HG03280 (cell line): ENCODE results near the gene IL32.
A peak's percentile ranks its signal among the peaks of the same experiment; 100 is the strongest.

Experiments used
- ATAC-seq: cut with Tn5 transposase; IDR thresholded peaks from one replicate; pipeline ENCODE4 v1.9.1; 2021; ENCODE audit warnings: mild to moderate bottlenecking, moderate library complexity; ENCODE audit not compliant: unreplicated experiment

IL32 gene

GRCh38 chr16:3065069-3065741 lies at the start of gene IL32:
Gene IL32 (plus strand): TSS chr16:3065640. CDS start chr16:3065812, 172 bp downstream.
- ATAC-seq = no peak

DNA sequence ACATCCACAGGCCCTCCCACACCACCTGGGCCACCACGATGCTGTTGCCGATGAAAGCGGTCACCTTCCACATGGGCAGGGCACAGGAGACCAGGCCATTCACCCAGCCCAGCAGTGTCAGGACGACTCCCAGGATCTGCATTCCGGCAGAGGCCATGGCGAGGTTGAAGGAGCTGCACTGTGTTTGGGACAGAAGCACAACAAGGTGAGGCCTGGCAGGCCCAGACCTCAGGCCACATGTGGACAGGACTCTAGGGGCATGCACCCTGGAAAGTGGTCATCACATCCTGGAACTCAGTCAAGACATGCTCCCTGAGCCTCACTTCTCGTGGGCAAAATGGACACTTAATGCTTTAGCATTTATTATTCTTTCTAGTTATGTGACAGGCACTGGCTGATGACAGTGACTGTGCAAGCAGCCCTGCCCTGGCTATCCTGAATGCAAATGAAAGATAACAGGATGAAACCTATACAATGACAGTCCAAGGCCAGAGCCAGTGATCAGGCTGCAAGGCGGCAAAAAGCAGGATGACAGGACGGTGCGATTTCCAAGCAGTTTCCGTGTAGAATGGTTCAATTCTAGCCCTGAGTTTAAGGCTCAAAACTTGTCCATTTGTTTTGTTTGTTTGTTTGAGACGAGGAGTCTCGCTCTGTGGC lies 49.4 kb upstream of the IL32 start:
- ATAC-seq = no peak

DNA sequence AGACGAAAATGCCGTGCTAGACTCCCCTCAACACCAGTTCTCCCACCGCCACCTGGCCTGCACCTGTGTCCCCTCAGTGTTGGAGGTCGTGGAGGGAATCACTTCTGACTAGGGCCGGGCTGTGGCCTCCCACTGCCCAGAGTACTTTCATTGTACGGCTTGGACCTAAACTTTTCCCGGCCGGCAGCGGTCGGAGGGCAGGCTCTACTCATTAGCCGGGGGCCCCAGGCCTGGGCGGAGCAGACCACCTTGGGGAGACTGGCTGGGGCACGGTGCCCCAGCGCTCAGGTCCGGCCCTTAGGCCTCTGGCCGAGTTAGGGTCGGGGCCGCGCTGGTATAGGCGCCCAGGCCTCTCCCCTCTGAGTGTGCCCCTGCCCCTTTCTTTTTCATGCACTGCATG lies 48.1 kb upstream of the IL32 start:
- ATAC-seq = no peak

DNA sequence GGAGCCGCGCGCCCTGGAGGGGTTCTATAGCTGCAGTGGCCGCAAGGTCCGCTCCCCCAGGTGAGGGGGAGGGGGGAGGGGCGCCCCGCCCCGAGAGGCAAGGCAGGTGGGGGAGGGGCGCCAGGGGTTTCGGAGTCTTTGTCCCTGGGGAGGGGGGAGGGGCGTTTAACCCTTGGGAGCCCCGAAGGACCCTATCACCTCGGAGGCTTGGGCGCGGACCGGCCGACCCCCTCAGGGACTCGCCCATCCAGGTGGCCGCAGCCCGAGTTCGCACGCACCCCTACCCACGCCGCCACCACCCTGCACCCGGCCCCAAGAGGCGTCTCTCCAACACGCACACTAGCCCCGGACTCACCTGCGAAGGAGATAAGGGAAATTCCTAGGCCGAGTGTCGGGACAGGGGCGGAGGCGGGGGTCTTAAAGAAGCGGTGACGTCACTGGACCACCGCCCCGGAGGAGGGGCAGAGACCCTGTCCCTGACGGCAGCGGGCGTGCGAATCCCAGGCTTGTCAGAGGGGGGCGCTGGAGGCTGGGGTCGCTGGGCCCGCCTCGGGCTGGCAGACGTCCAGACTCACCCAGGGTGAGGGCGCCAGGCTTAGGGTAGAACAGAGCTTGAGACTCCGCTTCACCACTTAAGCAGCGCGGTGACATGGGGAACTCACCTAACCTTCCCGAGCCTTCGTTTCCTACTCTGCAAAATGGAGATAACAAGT lies 47.5 kb upstream of the IL32 start, which contains the start of gene CLDN6:
TSS of gene CLDN6 (minus strand) at position 390 of the 713 bp plus-strand sequence. CDS start 2,162 bp downstream, outside the sequence.
- ATAC-seq = no peak

GRCh38 chr16:3019594-3020246 lies 45.7 kb upstream of the IL32 start:
- no peak for ATAC-seq

- peak; percentile 34 for ATAC-seq
These were observed 45.2 kb upstream of the IL32 start, which contains the start of gene TNFRSF12A for GRCh38 chr16:3020247-3020603. Gene TNFRSF12A (plus strand): TSS chr16:3020368. CDS start chr16:3020398, 30 bp downstream.

- ATAC-seq = no peak
These were observed 44.6 kb upstream of the IL32 start for GRCh38 chr16:3020604-3021448.

GRCh38 chr16:3021449-3022207 lies 43.8 kb upstream of the IL32 start:
- ATAC-seq = no peak

- no peak for ATAC-seq
These were observed 43.2 kb upstream of the IL32 start for GRCh38 chr16:3022208-3022683.

GRCh38 chr16:3022684-3023414 lies 42.6 kb upstream of the IL32 start:
- ATAC-seq = no peak

GRCh38 chr16:3023415-3023668 lies 42.1 kb upstream of the IL32 start:
- ATAC-seq = no peak

- ATAC-seq = peak; percentile 77
These were observed 41.6 kb upstream of the IL32 start, which contains the start of the genes HCFC1R1 and THOC6 for GRCh38 chr16:3023669-3024478. Gene HCFC1R1 (minus strand): TSS chr16:3023942. CDS start chr16:3023941, 1 bp downstream. Gene THOC6 (plus strand): TSS chr16:3024035. CDS start chr16:3024327, 292 bp downstream.

DNA sequence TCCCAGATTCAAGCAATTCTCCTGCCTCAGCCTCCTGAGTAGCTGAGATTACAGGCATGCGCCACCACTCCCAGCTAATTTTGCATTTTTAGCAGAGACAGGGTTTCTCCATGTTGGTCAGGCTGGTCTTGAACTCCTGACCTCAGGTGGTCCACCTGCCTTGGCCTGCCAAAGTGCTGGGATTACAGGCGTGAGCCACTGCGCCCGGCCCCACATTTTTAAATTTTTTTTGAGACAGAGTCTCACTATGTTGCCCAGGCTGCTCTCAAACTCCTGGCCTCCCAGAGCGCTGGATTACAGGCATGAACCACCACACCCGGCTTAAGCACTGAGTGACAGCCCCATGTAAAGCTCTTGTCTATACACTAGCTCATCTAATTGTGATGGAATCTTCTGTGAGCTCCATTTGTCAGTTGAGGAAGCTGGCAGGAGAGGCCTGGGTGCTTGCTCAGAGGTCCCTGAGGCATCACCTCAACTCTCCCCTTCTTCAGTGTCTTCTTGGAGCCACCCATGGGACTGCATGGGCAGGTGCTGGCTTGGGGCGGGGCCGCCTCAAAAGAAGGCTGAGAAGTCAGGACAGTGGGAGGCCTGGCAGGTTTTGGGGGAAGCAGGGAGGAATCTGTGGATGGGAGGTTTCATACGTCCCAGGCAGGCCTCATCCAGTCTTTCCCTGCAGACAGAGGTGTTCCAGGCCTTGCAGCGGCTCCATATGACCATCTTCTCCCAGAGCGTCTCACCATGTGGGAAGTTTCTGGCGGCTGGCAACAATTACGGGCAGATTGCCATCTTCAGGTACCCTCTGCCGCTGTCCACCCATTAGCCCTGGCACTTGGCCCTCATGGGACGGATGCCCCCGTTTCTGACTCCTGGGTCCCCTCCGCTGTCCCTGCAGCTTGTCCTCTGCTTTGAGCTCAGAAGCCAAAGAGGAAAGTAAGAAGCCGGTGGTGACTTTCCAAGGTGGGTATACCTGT lies 40.1 kb upstream of the IL32 start:
- ATAC-seq = no peak

GRCh38 chr16:3026003-3026378 lies 39.4 kb upstream of the IL32 start:
- no peak for ATAC-seq

DNA sequence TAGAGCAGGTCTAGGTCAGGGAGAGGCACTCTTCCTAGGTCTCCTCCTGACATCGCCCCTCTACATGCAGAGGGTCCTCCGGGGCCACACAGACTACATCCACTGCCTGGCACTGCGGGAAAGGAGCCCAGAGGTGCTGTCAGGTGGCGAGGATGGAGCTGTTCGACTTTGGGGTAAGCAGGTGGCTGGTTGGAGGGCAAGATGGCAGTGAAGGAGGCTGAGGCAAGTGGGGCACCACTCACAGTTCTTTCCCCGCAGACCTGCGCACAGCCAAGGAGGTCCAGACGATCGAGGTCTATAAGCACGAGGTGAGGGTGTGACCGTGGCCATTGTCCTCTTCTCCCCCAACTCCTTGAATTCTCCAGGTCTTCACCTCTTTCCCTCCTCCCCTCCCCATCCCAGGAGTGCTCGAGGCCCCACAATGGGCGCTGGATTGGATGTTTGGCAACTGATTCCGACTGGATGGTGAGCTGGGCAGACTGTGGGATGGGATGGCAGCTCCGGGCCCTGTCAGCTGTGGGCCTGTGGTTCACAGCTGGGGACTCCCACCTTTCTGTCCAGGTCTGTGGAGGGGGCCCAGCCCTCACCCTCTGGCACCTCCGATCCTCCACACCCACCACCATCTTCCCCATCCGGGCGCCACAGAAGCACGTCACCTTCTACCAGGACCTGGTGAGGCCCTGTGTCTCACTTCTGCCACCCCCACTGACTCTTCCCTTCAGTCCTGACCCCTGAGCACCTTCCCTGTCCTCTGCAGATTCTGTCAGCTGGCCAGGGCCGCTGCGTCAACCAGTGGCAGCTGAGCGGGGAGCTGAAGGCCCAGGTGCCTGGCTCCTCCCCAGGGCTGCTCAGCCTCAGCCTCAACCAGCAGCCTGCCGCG lies 38.6 kb upstream of the IL32 start:
- ATAC-seq = no peak

DNA sequence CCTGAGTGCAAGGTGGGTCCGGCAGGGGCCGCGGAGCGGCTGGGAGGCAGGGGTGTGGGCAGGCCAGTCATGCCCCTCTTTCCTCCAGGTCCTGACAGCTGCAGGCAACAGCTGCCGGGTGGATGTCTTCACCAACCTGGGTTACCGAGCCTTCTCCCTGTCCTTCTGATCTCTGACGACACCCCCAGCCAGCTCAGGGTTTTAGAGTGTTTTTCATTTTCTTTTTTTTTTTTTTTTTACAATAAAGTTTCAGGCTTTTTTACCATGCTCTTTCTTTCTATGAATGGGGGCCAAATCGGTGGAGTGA lies 38.0 kb upstream of the IL32 start:
- ATAC-seq = no peak
